LNCAP (cell line): Measurements from ENCODE around the gene UBXN7.

Experiments
- CTCF ChIP-seq: fragments of 450-650 bp; IDR thresholded peaks from 2 replicates; pipeline ENCODE4 v1.5.1; 2017; ENCODE audit warnings: mild to moderate bottlenecking

UBXN7 gene

DNA sequence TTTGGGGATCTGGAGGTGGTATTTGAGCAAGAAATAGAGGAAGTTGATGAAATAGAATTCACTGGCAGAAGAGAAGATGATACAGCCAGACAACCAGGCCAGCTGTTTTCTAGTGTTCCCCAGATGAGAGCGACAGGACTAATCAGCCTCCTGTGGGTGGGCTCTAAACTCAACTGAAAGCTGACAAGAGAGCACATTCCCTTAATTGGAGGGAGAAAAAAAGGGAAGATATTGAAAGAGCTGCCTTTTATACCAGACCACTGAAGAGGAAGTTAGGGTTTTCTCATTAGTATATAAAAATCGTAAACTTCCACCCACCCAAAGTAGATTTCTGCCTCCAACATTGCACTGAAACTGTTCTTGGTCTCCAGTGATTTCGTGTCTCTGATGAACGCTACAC is 87.6 kb downstream of the UBXN7 start:
- TF ChIP-seq CTCF: no peak

- TF ChIP-seq CTCF: no peak
These were observed 91.1 kb downstream of the UBXN7 start for GRCh38 chr3:196341137-196341536.

DNA sequence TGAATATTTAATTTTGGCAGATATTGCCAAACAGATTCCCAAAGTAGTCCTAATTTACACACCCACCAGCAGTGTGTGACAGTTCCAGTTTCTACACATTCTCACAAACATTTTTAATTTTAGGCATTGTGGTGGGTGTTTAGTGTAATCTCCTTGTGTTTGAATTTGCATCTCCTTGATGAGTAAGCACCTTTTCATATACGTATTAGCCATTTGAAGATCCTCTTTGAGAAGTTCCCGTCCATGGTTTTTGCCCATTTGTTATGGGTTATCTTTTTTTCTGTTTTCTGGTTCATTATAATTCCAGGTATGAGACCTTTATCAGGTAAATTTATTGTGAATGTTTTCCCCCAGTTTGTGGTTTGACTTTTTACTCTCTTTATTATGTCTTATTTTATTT is 91.8 kb downstream of the UBXN7 start:
- TF ChIP-seq CTCF: no peak

GRCh38 chr3:196339493-196340254 is 92.6 kb downstream of the UBXN7 start:
- no peak for TF ChIP-seq CTCF

DNA sequence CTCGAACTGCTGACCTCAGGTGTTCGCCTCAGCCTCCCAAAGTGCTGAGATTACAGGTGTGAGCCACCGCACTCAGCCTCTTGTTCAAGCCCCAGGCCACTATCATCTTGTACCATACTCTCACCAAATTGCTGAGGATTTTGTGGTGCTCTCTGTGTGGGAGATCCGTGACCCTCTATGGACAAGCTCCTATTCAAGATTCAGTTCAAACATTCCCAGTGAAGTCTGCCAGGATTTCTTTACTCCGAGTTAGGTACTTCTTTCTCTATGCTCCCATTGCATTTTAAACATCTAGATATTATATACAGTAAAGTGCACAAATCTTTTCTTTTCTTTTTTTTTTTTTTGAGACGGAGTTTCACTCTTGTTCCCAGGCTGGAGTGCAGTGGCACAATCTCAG is 93.2 kb downstream of the UBXN7 start:
- no peak for TF ChIP-seq CTCF

DNA sequence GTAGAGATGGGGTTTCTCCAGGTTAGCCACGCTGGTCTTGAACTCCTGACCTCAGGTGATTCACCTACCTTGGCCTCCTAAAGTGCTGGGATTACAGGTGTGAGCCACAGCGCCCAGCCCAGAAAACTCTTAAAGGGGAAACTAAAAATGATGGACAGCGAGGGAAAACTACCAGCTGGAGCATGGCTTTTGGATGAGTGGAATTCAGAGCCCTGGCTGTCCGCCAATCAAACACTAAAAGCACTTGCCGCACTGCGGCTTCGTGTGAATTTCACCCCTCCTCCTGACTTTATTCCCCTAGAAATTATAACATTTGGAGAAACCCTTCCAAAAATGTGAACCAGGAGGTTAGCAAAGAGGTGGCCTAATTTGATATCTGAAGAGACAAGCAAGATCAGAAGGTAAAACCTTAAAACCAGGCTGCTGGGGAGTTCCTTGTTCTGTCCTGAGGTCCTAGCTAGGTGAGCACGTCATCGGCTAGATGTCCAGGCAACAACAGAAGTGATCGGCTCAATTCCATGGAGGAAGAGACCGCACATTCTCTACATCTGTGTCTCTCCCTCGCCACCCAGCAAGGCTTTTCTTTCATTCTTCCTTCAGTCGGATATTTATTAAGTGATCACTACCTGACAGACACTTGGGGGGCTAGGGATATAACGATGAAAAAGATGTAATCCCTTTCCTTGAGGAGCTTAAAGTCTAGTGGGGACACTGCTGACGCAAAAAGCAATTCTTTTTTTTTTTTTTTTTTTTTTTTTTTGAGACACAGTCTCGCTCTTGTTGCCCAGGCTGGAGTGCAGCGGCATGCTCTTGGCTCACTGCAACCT is 95.7 kb downstream of the UBXN7 start:
- TF ChIP-seq CTCF: no peak

DNA sequence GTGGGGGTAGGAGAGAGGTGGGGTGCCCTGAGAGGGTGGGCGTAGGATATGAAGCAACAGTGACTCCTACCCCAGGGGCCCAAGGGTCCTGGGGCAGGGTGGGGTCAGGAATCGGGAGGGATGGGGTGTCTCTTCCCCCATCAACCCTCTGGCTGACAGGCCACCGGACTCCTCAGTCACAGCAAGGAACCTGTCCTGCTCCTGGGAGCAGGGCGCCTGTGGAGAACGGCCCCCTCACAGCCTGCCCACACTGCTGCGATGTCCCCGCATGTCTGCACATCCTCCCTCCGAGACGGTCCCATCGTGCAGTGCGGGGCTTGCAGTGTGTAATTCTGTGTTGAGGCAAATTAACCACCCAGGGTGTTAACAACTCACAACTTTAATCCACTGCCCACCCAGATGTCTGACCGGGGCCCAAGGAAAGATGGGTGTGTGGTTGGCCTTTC is 96.7 kb downstream of the UBXN7 start:
- TF ChIP-seq CTCF: no peak
